Measurements from ENCODE around the gene RNF220. TPM values are rescaled to one million over a fixed set of nuclear protein-coding genes. Genes with fewer than 3 reads are reported as not detected.
A peak's percentile ranks its signal among the peaks of the same experiment; 100 is the strongest.
"Not testable (repeated sequence)": the region's sequence is repeated elsewhere in the genome, so short reads cannot be mapped to it uniquely, and the experiment has no call there.

The RNF220 gene
- total and polyA plus RNA-seq, 12 donors, result 41.8 to 82.5 (median 58.0) TPM

DNA sequence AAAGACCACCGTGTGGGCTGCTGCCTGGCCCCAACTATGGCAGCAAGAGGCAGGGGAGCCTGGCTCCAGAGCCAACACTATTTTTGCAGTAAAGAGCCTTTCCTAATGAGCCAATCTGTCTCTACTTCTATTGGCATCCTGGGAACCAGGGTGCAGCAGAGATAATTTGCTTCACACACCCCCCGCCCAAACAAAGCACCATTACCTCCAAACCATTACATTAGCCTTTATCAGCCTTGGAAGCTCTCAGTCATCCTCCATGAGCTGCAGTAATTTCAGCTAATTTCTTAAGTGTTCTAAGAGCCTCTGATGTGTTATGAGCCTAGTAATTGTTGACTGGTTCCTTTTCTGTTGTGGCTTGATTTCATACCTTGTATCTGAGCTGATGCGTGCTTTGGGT, 291.0 kb downstream of the RNF220 start:
- intact Hi-C loops (cut with DNase I), result no loop called here
- ATAC-seq, result no peak
- H3K9me3 ChIP-seq, result no peaks in the 10 kb centered on the region

GRCh38 chr1:44696789-44697345, 291.8 kb downstream of the RNF220 start:
- Histone ChIP-seq H3K9me3 (no peaks in the 10 kb centered on the region), H3K4me3 (no peak overlapping the region), H3K27ac (peak overlapping the region in 1 of 10 donors; percentile 10), H3K27me3 (peaks cover 0 to 2% (median 0%) of the 10 kb centered on the region in 7 donors), H3K36me3 (no peaks in the 10 kb centered on the region), H3K4me1 (peaks cover 0 to 20% (median 0%) of the 10 kb centered on the region in 9 donors)
- TF ChIP-seq CTCF (IDR thresholded peaks at IDR 0.05), result no peak
- intact Hi-C loops (cut with DNase I), result no loop called here
- DNase-seq (no peak), ATAC-seq (peak in 3 of 8 donors; percentile 37 to 67 (median 55))
- 72 to 77% methylated on average over 7 of the region's 7 CpGs for WGBS, 2 donors

More for the DNA sequence above, 291.0 kb downstream of the RNF220 start:
- peaks cover 0 to 20% (median 0%) of the 10 kb centered on the region in 9 donors for H3K4me1 ChIP-seq
- no peak for TF ChIP-seq CTCF (IDR thresholded peaks at IDR 0.05)
- H3K27me3 ChIP-seq, result peaks cover 0 to 3% (median 0%) of the 10 kb centered on the region in 7 donors
- no peak overlapping the region for H3K27ac ChIP-seq
- 84 to 87% methylated on average over 3 of the region's 3 CpGs for WGBS, 2 donors
- H3K36me3 ChIP-seq, result no peaks in the 10 kb centered on the region
- DNase-seq, result no peak
- H3K4me3 ChIP-seq, result no peak overlapping the region

GRCh38 chr1:44698138-44698537, 293.1 kb downstream of the RNF220 start:
- no peak for DNase-seq
- intact Hi-C loops (cut with DNase I), result no loop called here
- ATAC-seq, result no peak
- Histone ChIP-seq H3K36me3 (no peaks in the 10 kb centered on the region), H3K4me1 (peaks cover 0 to 20% (median 0%) of the 10 kb centered on the region in 9 donors), H3K27me3 (no peaks in the 10 kb centered on the region), H3K4me3 (no peak overlapping the region), H3K9me3 (no peaks in the 10 kb centered on the region), H3K27ac (no peak overlapping the region)
- 97 to 98% methylated on average over 3 of the region's 3 CpGs for WGBS, 2 donors
- TF ChIP-seq CTCF (IDR thresholded peaks at IDR 0.05), result no peak

- peaks cover 0 to 20% (median 0%) of the 10 kb centered on the region in 9 donors for H3K4me1 ChIP-seq
- ATAC-seq; H3K9me3 ChIP-seq; H3K36me3 ChIP-seq; H3K4me3 ChIP-seq; intact Hi-C loops (cut with DNase I); H3K27ac ChIP-seq; H3K27me3 ChIP-seq; DNase-seq: not testable (repeated sequence)
- 92 to 93% methylated on average over 9 of the region's 9 CpGs for WGBS, 2 donors
These were observed 294.3 kb downstream of the RNF220 start for GRCh38 chr1:44699375-44699774.

DNA sequence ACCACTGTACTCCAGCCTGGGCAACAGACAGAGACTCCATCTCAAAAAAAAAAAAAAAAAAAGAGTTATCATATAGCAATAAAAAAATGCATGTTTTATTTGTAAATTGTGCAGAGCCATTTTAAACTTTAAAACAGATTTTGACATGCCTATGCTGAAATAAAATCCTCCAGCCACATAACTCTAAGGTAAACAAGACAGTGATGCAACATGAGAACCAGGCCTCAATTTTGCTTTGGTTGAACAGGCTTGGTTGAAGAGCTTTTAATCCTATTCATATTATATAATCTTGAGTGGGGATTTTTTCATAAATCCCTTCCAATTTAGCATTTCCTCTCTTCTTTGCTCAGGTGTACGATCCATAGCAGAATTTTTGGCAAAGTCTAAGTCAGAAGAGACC, 295.5 kb downstream of the RNF220 start:
- intact Hi-C loops (cut with DNase I), result no loop called here
- no peaks in the 10 kb centered on the region for H3K27me3 ChIP-seq
- peaks cover 0 to 20% (median 0%) of the 10 kb centered on the region in 9 donors for H3K4me1 ChIP-seq
- DNase-seq (no peak), ATAC-seq (no peak)
- 79 to 82% methylated on average over 1 of the region's 1 CpG for WGBS, 2 donors
- no peak for TF ChIP-seq CTCF (IDR thresholded peaks at IDR 0.05)
- H3K4me3 ChIP-seq, result no peak overlapping the region
- no peaks in the 10 kb centered on the region for H3K36me3 ChIP-seq
- no peaks in the 10 kb centered on the region for H3K9me3 ChIP-seq
- H3K27ac ChIP-seq, result no peak overlapping the region

Data from heart right ventricle (tissue), 16 donors.